ENCODE results near the gene MT2A. TPM values are rescaled to one million over a fixed set of nuclear protein-coding genes. Genes with fewer than 3 reads are reported as not detected.
"Not testable (repeated sequence)": the region's sequence is repeated elsewhere in the genome, so short reads cannot be mapped to it uniquely, and the experiment has no call there.

Gene MT2A
- total RNA-seq, 4 donors from 2014 or later, result 27.2 to 216 (median 119) TPM

DNA sequence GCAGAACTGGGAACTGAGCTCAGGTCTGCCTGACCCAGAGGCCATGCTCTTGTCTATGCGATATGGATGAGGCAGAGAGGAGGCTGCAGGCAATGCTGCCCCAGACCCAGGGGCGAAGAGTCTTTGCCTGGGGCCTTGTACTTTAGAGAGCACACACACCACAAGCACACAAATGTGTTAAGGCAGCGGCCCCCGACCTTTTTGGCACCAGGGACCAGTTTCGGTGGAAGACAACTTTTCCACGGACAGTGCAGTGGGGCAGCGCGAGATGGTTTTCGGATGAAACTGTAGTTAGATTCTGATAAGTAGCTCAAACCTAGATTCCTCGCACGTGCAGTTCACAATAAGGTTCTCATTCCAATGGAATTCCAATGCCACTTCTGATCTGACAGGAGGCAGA is 36.9 kb upstream of the MT2A start:
- Histone ChIP-seq H3K27me3 (peaks cover 12% of the 10 kb centered on the region), H3K36me3 (no peaks in the 10 kb centered on the region), H3K27ac (no peak overlapping the region), H3K4me3 (no peak overlapping the region), H3K9me3 (no peaks in the 10 kb centered on the region), H3K4me1 (no peaks in the 10 kb centered on the region)
- WGBS, 2 donors (ENCODE audit: low coverage in 1 of 2), result 77 to 100% methylated on average over 1 to 3 of the region's 11 CpGs
- ATAC-seq, result no peak
- TF ChIP-seq, protein P1, sequence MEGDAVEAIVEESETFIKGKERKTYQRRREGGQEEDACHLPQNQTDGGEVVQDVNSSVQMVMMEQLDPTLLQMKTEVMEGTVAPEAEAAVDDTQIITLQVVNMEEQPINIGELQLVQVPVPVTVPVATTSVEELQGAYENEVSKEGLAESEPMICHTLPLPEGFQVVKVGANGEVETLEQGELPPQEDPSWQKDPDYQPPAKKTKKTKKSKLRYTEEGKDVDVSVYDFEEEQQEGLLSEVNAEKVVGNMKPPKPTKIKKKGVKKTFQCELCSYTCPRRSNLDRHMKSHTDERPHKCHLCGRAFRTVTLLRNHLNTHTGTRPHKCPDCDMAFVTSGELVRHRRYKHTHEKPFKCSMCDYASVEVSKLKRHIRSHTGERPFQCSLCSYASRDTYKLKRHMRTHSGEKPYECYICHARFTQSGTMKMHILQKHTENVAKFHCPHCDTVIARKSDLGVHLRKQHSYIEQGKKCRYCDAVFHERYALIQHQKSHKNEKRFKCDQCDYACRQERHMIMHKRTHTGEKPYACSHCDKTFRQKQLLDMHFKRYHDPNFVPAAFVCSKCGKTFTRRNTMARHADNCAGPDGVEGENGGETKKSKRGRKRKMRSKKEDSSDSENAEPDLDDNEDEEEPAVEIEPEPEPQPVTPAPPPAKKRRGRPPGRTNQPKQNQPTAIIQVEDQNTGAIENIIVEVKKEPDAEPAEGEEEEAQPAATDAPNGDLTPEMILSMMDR (IDR thresholded peaks at IDR 0.05), result no peak
- TF ChIP-seq POLR2A (IDR thresholded peaks at IDR 0.05) (no peak), POLR2AphosphoS5 (IDR thresholded peaks at IDR 0.05) (no peak), EP300 (IDR thresholded peaks at IDR 0.05) (no peak)

DNA sequence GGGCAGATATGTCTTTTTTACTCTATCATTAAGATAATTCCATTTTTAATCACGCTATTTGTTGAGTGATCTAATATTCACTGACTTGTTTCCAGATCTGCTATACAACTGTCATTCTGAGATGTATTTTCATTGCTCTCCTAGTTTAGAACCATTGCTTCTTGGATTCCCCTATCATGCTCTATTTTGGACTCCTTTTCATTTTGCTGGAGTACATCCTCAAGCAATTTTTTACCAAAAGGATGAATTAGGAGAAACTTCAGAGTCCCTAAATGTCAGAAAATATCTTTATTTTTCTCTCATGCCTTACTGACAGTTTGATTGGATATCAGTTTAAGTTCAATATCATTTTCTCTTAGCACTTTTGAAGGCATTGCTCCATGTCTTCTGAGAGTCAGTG is 33.8 kb upstream of the MT2A start:
- TF ChIP-seq POLR2A (IDR thresholded peaks at IDR 0.05) (no peak), POLR2AphosphoS5 (IDR thresholded peaks at IDR 0.05) (no peak), EP300 (IDR thresholded peaks at IDR 0.05) (no peak)
- TF ChIP-seq, protein P1 (IDR thresholded peaks at IDR 0.05), result no peak
- no peak for ATAC-seq
- no peaks in the 10 kb centered on the region for H3K36me3 ChIP-seq
- 69% methylated on average over 1 of the region's 1 CpG; no CpG with 5 or more reads in 1 of the 2 donors for WGBS, 2 donors (ENCODE audit: low coverage in 1 of 2)
- H3K27me3 ChIP-seq, result no peaks in the 10 kb centered on the region
- no peaks in the 10 kb centered on the region for H3K9me3 ChIP-seq
- H3K27ac ChIP-seq, result no peak overlapping the region
- no peak overlapping the region for H3K4me3 ChIP-seq
- H3K4me1 ChIP-seq, result no peaks in the 10 kb centered on the region

- Histone ChIP-seq H3K36me3 (no peaks in the 10 kb centered on the region), H3K27me3 (no peaks in the 10 kb centered on the region), H3K27ac (no peak overlapping the region), H3K9me3 (no peaks in the 10 kb centered on the region), H3K4me1 (no peaks in the 10 kb centered on the region), H3K4me3 (no peak overlapping the region)
- 33 to 45% methylated on average over 5 to 8 of the region's 8 CpGs for WGBS, 2 donors (ENCODE audit: low coverage in 1 of 2)
- TF ChIP-seq POLR2AphosphoS5 (IDR thresholded peaks at IDR 0.05) (no peak), POLR2A (IDR thresholded peaks at IDR 0.05) (no peak), EP300 (IDR thresholded peaks at IDR 0.05) (no peak)
- TF ChIP-seq, protein P1 (IDR thresholded peaks at IDR 0.05), result peak; percentile 59 to 83 (median 72)
- ATAC-seq, result peak; percentile 76
These were observed 31.6 kb upstream of the MT2A start for GRCh38 chr16:56576585-56577299.

- no peaks in the 10 kb centered on the region for H3K27me3 ChIP-seq
- H3K9me3 ChIP-seq, result no peaks in the 10 kb centered on the region
- no peaks in the 10 kb centered on the region for H3K36me3 ChIP-seq
- no peak overlapping the region for H3K27ac ChIP-seq
- 77 to 100% methylated on average over 1 to 4 of the region's 4 CpGs for WGBS, 2 donors (ENCODE audit: low coverage in 1 of 2)
- H3K4me3 ChIP-seq, result no peak overlapping the region
- TF ChIP-seq EP300 (IDR thresholded peaks at IDR 0.05) (no peak), POLR2AphosphoS5 (IDR thresholded peaks at IDR 0.05) (no peak), POLR2A (IDR thresholded peaks at IDR 0.05) (no peak)
- TF ChIP-seq, protein P1 (IDR thresholded peaks at IDR 0.05), result no peak
- no peak for ATAC-seq
- H3K4me1 ChIP-seq, result no peaks in the 10 kb centered on the region
These were observed 31.1 kb upstream of the MT2A start for GRCh38 chr16:56577300-56577625.

DNA sequence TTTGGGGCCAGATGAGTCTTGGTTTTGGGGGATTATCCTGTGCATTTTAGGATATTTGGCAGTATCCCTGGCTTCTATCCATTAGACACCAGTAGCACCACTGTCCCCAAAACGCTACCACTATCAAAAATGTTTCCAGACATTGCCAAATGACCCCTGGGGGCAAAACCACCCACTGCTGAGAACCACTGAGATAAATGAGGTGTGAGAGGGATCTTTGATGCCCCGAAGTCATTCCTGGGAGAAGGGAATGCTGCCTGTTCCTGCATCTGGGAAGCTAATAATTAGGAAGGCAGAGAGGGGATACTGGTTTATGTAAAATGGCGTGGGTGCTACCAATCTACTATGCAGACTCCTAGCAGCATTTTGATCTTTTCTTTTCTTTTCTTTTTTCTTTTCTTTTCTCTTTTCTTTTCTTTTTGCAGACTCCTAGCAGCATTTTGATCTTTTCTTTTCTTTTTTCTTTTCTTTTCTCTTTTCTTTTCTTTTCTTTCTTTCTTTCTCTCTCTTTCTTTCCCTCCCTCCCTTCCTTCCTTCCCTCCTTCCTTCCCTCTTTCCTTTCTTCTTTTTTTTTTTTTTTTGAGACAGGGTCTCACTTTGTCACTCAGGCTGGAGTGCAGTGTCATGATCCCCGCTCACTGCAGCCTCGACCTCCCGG is 27.9 kb upstream of the MT2A start:
- no peaks in the 10 kb centered on the region for H3K36me3 ChIP-seq
- 60 to 70% methylated on average over 3 to 6 of the region's 6 CpGs for WGBS, 2 donors (ENCODE audit: low coverage in 1 of 2)
- H3K27ac ChIP-seq, result no peak overlapping the region
- no peak for ATAC-seq
- H3K27me3 ChIP-seq, result peaks cover 14% of the 10 kb centered on the region
- H3K9me3 ChIP-seq, result no peaks in the 10 kb centered on the region
- TF ChIP-seq POLR2A (IDR thresholded peaks at IDR 0.05) (no peak), EP300 (IDR thresholded peaks at IDR 0.05) (no peak), POLR2AphosphoS5 (IDR thresholded peaks at IDR 0.05) (no peak)
- TF ChIP-seq, protein P1 (IDR thresholded peaks at IDR 0.05), result no peak
- H3K4me1 ChIP-seq, result no peaks in the 10 kb centered on the region
- no peak overlapping the region for H3K4me3 ChIP-seq

DNA sequence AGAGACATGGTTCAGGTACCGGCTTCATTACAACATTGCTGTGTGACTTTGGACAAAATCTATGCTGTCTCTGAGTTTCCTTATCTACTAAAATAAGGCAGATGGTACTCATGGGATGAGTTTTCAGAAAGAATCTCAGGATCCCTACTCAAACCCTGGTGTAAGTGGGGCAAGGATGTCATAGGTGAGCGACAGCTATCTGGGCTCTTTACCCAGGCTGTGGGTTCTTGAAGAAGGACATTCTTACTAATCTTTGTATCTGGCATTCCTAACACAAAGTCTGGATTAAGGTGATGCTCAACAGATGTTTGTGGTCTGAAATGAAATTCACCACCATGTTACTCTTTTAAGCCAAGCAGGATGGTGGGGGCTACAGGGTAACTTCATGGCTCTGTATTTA is 25.5 kb upstream of the MT2A start:
- H3K9me3 ChIP-seq, H3K27ac ChIP-seq, ATAC-seq, H3K4me3 ChIP-seq, H3K36me3 ChIP-seq, H3K4me1 ChIP-seq: not testable (repeated sequence)
- peaks cover 30% of the 10 kb centered on the region for H3K27me3 ChIP-seq
- WGBS, 2 donors (ENCODE audit: low coverage in 1 of 2), result 100% methylated on average over 1 of the region's 2 CpGs
